HEK293T (cell line): ENCODE data around the gene CCDC152.

Experiments used
- ARNT ChIP-seq: fragments of 450-650 bp; IDR thresholded peaks from 2 replicates; pipeline ENCODE4 v1.6.1; 2017; ENCODE audit warnings: mild to moderate bottlenecking
- BHLHE40 ChIP-seq: fragments of 450-650 bp; IDR thresholded peaks from 2 replicates; pipeline ENCODE4 v1.6.1; 2016; ENCODE audit warnings: mild to moderate bottlenecking, moderate library complexity, borderline replicate concordance
- CTBP1 ChIP-seq: fragments of 450-650 bp; IDR thresholded peaks from 2 replicates; pipeline ENCODE4 v1.6.1; 2016; ENCODE audit warnings: borderline replicate concordance
- ELF4 ChIP-seq: fragments of 450-650 bp; IDR thresholded peaks from 2 replicates; pipeline ENCODE4 v1.6.1; 2017; ENCODE audit warnings: antibody characterized with exemption
- FOXM1 ChIP-seq: fragments of 450-650 bp; IDR thresholded peaks from 2 replicates; pipeline ENCODE4 v1.6.1; 2017; ENCODE audit warnings: mild to moderate bottlenecking, borderline replicate concordance
- HDGF ChIP-seq: fragments of 450-650 bp; IDR thresholded peaks from 2 replicates; pipeline ENCODE4 v1.6.1; 2017; ENCODE audit warnings: antibody characterized with exemption, borderline replicate concordance
- SUZ12 ChIP-seq: fragments of 450-650 bp; IDR thresholded peaks from 2 replicates; pipeline ENCODE4 v1.6.1; 2016; ENCODE audit warnings: mild to moderate bottlenecking
- TARDBP ChIP-seq: fragments of 450-650 bp; IDR thresholded peaks from 2 replicates; pipeline ENCODE4 v1.6.1; 2016
- ZNF384 ChIP-seq: fragments of 450-650 bp; IDR thresholded peaks from 2 replicates; pipeline ENCODE4 v1.6.1; 2016
- TF ChIP-seq, protein P1 (sequence below): fragments of 450-650 bp; IDR thresholded peaks from 2 replicates; pipeline ENCODE4 v1.6.1; 2016

DNA sequence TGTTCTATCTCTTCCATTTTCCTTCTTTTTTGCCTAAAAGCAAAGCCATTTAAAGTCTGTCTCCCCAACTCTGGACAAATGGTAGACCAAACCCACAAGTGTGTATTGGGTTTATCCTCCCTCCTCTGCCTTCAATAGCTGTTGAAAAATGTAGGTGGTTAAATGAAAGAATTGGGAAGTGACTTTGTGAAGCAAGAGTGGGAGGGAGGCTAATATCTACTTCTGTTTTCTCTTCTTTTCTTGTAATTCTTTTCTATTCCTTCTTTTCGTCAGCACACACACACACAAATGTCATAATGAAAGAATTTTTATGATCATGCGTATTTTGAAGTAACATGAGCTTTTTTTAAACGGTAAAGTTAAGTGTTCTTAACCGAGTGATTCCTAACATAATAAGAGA is 3.8 kb downstream of the CCDC152 start:
- TF ChIP-seq ZNF384 (no peak), TARDBP (no peak), ARNT (no peak), CTBP1 (no peak), HDGF (no peak), FOXM1 (no peak), BHLHE40 (no peak), SUZ12 (no peak), ELF4 (no peak)
- TF ChIP-seq, protein P1, sequence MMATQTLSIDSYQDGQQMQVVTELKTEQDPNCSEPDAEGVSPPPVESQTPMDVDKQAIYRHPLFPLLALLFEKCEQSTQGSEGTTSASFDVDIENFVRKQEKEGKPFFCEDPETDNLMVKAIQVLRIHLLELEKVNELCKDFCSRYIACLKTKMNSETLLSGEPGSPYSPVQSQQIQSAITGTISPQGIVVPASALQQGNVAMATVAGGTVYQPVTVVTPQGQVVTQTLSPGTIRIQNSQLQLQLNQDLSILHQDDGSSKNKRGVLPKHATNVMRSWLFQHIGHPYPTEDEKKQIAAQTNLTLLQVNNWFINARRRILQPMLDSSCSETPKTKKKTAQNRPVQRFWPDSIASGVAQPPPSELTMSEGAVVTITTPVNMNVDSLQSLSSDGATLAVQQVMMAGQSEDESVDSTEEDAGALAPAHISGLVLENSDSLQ: no peak
